PFSK-1 (cell line): ENCODE results near the gene DNM3.

Source experiments
- FOXP2 ChIP-seq: optimal IDR thresholded peaks from 2 replicates; pipeline ENCODE3; 2011; ENCODE audit warnings: borderline replicate concordance, control low read depth, inconsistent platforms; ENCODE audit not compliant: insufficient read depth; ENCODE audit errors: extremely low read length, extremely low read depth
- POLR2AphosphoS5 ChIP-seq: IDR thresholded peaks from 2 replicates; pipeline ENCODE4 v1.6.1; 2012; ENCODE audit warnings: low read depth, mild to moderate bottlenecking, control low read depth, low read length, moderate library complexity
- REST ChIP-seq, 2 experiments: IDR thresholded peaks; 2 replicates each; pipeline versions ENCODE4 v1.6.1 to v1.8.0; 2011 to 2012; ENCODE audit warnings: low read depth in 2 of 2, low read length in 2 of 2, control low read depth in 1 of 2, inconsistent platforms in 1 of 2, mild to moderate bottlenecking in 1 of 2, moderate library complexity in 1 of 2; ENCODE audit not compliant: insufficient read depth in 1 of 2
- SIN3A ChIP-seq: IDR thresholded peaks from 2 replicates; pipeline ENCODE4 v1.6.1; 2012; ENCODE audit warnings: mild to moderate bottlenecking, low read length, moderate library complexity, borderline replicate concordance; ENCODE audit not compliant: insufficient read depth
- TAF1 ChIP-seq: IDR thresholded peaks from 2 replicates; pipeline ENCODE4 v1.6.1; 2012; ENCODE audit warnings: low read length, control low read depth, borderline replicate concordance; ENCODE audit not compliant: insufficient read depth

- TF ChIP-seq TAF1, result no peak
- TF ChIP-seq POLR2AphosphoS5, result no peak
- TF ChIP-seq REST (IDR thresholded peaks at IDR 0.05; ENCODE audit: insufficient read depth in 1 of 2, low read depth in 2 of 2, low read length in 2 of 2), result no peak
- TF ChIP-seq SIN3A, result no peak
- no peak for TF ChIP-seq FOXP2
These were observed 556.9 kb downstream of the DNM3 start for GRCh38 chr1:172398193-172398592.
